Endothelial cell of hepatic sinusoid (primary cell): Measurements from ENCODE around the gene VPS54.

Experiments
- in situ Hi-C: cut with HindIII; loops from 2 replicates; pipeline ENCODE4 v1.10.0; 2017; ENCODE audit warnings: low sequenced_read_pairs

The VPS54 gene

DNA sequence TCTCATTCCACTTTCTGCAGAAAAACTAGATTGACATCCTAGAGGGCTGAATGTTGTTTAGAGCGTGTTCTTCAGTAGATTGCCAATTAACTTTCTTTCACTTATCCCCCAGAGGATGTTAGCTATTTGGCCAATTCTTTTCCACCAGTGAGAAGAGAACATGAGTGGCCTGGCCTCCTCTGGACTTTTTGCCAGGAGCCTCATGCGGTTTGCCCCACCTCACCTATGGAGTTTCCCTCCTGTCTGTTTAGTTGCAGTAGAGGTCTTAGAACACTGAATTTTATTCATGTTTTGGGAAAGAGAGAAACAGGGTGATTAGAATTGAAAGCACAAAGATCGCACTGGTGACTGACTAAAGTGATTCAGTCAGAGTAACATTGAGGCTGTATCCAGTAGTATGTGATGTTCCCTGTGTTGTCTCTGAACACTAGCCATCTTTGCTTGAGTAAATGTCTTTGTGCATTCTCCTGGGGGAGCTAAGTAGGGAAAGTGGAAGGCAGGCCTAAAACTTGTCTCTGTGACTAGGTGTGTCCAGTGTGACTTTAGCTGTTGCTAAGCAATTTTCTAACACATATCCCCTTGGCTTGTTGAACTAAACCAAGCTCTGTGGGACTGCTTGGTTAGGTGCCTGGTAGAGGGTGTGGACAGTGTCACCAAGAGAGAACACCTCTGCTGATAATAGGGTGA lies 143.5 kb downstream of the VPS54 start:
- in situ Hi-C loops: loop anchor here (10.0 kb wide), 1 partner anchor 201 kb away; no protein-coding TSS in a partner anchor

DNA sequence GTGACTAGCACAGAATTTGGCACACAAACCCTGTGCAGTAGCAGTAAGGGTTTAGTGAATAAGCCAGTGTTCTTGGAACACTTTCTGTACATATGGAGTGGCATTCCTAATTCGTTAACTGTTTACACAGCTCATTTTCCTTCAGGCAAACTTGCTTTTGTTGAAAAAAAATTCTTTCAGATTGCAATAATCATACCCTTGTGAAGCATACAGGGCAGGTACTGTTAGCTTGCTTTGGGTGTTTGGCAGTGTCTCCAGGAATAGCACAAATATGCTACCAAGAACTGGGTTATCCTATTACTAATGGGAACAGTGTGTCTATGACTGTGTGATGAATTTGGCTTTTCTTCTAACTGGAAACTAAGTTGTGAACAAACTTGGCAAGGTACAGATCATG lies 144.1 kb downstream of the VPS54 start:
- in situ Hi-C loops: loop anchor here (10.0 kb wide), 1 partner anchor 200 kb away; no protein-coding TSS in a partner anchor

DNA sequence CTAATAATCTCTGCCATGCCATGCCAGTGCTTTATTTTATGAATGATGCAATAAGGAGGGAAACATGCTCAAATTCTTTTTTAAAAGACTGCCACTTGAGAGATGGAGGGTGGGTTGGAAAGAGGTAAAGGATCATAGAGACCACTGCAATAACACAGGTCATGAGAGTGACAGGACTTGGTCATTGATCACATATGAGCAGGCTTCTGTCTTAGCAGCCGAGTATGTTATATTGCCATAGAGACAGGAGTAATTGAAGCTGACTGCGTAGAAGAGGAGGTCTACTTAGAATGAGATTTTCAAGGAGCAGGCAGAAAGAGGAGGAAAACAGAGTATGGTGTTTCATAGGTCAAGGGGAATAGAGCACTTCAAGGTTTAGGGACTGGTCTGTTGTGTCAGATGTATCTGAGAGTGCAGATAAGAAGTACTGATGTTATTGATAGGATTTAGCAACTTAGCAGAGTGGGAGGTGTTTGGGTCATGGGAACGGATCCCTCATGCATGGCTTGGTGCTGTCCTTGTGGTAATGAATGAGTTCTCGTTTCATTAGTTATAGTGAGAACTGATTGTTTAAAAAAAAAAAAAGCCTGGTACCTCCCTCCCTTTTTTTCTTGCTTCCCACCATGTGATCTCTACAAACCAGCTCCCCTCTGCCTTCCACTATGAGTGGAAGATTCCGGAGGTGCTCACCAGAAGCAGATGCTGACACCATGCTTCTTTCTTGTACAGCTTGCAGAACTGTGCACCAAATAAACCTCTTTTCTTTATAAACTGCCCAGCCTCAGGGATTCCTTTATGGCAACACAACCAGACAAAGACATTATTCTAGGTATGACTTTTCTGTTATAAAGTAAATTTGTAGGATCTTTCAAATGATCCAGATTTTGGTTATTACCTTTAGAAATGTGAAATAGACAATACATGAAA lies 144.8 kb downstream of the VPS54 start:
- in situ Hi-C loops: loop anchor here (10.0 kb wide), 1 partner anchor 200 kb away; no protein-coding TSS in a partner anchor

DNA sequence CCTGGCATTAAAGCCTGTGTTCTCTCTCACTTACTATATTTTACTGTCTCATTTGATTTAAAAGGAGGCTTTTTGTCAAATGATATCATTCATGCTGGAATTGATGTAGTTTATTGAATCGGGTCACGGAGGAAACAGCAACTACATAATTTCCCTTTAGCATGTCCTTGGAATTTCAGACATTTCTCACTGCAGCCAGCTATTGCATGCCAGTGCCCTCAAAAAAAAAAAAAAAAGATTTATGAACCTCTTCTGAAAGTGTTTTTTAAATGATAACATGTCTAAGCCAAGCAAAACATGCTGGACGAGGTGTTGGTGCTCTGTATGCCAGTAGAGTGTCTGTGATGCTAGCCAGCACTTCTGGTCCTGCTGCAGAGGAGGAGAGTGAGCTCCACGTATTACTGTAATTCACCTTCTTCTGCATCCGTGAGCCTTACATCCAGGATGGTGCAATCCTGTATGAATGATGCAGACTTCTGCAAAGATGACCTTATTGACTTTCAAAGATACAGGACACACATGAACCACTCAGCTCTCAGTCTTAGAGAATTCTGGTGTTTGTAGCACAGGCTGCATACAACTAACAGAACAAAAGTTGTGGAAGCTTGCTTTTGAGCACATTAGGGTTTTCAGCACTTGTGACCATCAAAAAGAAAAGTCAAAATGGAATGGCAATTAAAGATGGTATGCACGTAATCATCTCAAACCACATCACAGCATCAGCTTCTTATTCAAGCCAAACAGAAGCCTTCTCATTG lies 146.5 kb downstream of the VPS54 start:
- in situ Hi-C loops: loop anchor here (10.0 kb wide), 1 partner anchor 198 kb away; no protein-coding TSS in a partner anchor

DNA sequence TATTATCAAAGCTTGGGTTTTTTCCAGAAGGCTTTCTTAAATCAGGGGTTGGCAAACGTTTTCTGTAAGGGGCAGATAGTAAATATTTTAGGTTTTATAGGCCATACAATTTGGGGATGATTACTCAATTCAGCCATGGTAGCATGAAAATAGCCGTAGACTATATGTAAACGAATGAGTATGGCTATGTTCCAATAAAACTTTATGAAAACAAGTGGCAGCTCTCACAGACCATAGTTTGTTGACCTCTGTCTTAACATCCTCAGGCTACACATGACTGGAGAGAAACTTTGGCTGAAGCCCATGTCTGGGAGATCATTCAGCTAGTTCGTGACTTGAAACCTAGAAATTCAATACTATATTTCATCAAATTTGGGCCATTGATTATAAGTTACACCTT lies 147.4 kb downstream of the VPS54 start:
- in situ Hi-C loops: loop anchor here (10.0 kb wide), 1 partner anchor 197 kb away; no protein-coding TSS in a partner anchor

DNA sequence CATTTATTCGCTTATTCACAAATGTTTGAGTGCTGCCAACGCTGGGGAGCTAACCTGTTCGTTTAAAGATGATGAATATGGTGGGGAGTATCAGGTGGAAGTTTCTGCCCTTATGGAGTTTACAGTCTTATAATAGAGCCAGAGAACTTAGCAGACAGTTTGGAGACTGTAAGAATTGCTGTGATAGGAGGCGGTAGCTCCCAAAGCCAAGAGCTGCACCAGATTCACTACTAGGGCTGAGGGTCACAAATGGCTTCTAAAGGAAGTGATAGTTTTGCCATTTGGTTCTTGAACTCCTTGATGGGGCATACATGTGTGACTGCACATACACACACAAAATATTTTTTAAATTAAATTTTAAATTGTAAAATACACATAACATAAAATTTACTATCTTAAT lies 148.5 kb downstream of the VPS54 start:
- in situ Hi-C loops: loop anchor here (10.0 kb wide), 1 partner anchor 196 kb away; no protein-coding TSS in a partner anchor

DNA sequence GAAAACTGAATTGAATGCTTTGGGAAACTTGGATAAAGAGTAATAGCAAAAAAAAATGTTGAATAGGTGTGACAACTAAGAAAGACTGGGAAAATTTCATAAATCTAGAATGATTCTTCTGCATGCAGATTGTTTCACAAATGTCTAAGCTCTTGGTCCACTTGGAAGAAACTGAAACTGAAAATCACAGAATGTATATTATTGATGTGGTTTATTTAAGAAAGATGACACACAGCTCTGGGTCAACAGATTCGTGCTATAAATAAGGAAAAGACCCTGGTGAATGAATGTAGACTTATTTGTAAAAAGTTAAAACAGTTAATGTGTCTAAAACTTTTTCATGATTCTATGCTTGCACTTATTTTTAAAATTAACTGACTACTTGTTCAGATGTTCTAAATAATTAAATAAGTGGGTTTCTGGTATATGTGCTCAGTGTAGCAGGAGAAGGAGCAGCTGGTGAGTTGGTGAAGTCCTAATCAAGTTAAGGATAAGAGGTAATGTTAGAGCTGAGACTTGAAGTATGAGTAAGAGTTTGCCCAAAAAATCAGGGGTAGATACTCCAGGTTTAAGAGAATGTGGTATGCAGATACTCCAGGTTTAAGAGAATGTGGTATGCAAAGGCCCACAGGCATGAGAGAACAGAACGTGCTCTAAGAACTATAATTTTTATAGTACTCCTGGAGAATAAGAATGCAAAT lies 153.1 kb downstream of the VPS54 start:
- in situ Hi-C loops: no loop called here

DNA sequence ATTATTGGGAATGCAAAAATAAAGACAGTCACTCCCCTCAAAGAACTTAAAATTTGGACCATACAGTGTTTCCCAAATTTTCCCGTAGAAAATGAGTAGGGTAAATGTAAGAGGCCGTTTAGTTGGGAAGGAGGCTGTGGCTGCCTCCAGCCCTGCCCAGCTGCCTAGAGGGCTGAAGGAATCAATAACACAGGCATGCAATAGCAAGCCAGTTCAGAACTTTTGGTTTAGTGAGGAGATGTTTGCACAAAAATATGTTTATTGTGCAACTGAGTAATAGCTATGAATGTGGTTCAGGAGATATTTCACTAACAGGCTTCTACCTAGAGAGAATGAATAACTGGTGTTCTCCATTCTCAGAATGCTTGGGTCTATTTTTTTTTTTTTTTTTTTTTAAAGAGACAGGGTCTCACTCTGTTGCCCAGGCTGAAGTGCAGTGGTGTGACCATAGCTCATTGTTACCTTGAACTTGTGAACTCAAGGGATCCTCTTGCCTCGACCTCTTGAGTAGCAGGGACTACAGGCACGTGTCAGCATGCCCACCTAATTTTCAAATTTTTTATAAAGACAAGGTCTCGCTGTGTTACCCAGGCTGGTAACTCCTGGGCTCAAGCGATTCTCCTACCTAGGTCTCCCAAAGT lies 153.9 kb downstream of the VPS54 start:
- in situ Hi-C loops: no loop called here

DNA sequence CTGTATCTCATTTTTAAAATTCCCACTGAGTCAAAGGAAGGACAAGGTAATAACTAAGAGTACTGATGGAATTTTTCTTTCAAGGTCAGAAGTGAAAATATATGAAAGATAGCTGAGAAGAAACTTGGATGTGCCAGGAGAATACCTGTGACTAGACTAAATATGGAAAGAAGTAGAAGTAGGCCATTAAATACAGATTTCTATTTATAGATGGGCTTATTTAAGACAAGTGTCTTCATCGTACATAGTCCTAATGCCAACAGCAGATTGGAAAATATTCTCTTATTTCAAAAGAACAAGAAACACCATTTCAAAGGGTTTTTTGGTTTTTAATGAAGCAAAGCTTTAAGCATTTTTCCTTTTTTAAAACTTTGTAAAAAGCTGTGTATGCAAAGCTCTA lies 155.5 kb downstream of the VPS54 start:
- in situ Hi-C loops: no loop called here

DNA sequence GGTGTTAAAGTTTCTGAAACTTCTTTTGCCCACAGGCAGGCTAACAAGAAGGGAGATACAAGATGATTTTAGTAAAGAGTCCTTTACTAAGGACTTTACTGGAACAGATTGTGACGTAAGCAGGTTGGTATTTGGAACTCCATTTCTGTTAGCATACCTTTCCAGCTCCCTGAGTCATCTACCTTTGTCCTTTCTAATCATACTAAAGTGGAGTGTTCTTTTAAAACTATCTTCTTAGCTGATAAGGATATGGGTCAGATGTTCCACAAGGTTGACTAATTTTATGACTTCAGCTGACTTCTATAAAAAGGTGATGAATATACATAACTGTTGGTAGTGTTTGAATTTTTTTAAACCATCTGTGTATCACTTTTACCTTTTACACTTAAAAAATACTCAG lies 156.4 kb downstream of the VPS54 start:
- in situ Hi-C loops: no loop called here

DNA sequence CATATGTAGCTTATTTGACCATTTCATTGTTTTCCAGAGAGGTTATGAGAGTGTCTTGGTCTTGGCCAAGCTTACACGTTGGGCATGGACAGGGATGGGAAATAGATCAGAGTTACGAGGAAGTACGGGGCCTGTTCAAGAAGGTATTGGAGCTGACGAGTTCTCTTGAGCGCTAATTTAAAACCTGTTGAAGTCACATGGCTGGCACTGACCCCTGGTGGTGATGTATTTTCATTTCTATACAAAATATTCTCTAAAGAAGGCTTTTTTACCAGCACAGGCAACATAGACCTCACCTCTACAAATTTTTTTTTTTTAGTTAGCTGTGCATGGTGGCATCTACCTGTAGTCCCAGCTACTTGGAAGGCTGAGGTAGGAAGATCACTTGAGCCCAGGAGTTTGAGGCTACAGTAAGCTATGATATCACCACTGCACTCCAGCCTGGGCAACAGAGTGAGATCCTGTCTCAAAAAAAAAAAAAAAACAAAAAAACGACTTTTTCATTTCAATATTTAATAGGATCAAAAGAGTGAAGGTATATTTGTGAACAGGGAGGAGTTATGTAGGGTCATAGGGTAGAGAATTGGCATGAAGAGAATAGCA lies 157.9 kb downstream of the VPS54 start:
- in situ Hi-C loops: no loop called here

DNA sequence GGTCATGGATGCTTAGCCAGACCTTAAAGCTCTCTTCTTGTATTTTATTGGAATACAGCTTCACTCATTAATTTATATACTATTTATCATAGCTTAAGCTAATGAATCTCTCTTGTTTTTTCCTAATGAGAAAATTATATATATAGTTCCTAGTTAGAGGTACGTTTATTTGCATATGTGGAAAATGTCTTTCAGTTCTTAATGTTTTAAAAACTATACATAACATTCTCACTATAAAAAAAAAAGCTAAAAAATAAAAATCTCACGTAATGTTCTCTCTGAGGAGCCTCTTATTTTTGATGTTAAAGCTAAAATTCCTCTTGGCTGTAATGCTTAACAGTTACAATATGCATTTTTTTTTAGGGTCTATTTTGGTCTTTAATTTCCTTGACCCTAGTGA lies 160.9 kb downstream of the VPS54 start:
- in situ Hi-C loops: no loop called here

DNA sequence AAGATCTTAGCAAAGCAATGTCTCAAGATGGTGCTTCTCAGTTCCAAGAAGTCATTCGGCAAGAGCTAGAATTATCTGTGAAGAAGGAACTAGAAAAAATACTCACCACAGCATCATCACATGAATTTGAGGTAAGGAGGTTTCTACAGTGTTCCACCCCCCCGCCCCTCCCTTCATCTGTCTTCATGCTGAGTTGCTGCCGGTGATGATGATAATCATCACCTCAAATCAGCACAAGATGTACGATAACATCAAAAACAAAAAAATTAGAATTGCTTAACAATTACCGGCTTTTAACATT lies 163.0 kb downstream of the VPS54 start:
- in situ Hi-C loops: no loop called here

DNA sequence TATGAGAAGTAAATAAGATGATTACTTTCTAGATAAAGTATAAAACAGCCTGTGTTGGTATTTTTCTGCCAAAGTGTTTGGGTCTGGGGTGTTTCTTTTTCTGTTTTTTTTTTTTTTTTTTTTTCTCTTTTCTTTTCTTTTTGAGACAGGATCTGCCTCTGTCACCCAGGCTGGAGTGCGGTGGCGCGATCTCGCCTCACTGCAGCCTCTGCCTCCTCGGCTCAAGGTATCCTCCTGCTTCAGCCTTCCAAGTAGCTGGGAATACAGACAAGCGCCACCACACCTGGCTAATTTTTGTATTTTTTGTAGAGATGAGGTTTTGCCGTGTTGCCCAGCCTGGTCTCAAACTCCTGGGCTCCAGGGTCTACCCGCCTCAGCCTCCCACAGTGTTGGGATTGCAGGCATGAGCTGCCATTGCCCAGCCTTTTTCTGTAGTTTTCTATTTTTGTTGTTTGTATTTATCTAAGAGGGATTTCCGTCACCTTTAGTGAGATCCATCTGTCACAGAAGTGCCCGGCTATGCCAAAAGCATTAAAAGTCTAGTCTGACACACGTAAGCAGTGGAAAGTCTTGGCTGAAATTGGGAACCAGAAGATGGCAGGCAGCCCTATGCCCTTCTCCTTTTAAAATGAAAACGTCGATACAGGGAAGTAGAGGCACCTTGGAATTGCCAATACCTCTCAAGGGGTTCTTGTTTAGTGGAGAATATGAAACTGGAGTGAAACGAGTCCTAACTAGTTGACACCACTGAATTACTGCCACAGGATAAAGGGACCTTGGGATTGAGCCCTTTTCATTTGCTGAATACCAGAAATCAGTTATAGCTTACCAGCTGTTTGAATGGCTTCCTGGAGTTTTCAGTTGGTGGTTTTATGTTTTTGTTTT lies 163.6 kb downstream of the VPS54 start:
- in situ Hi-C loops: no loop called here

DNA sequence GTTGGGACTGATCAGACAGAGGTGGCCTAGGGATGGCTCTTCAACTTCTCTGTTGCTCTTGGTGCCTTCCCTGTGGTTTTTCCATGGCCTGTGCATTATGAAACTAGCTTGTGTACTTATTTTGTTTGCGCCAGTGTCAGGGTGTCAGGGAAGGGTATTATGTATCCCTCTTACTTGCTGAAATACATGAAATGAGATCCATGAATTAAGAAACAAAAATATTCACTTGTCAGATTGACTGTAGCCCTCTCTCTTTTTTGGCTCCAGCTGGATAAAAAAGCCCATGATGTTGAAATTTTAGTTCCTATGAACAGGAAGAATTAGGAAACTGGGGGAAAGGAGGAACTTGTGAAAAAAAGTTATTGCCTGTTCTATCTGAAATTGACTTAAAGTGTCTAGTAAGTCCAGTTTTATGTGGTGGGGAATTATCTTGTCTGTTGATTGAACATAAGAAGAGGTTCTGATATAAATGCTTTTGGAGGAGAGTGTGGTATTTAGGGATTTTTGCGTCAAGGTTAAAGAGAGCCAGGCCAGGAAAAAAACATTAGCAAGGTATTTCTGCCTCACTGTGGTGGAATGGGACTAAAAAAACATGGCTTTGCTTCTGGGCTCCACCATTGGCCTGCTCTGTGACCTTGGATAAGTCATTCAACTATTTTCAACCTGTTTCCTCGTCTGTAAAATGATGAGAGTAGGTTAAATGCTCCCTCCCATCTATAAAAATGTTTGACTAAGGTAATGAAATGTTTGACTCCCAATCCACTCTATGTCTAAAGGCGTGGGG lies 165.5 kb downstream of the VPS54 start:
- in situ Hi-C loops: no loop called here

DNA sequence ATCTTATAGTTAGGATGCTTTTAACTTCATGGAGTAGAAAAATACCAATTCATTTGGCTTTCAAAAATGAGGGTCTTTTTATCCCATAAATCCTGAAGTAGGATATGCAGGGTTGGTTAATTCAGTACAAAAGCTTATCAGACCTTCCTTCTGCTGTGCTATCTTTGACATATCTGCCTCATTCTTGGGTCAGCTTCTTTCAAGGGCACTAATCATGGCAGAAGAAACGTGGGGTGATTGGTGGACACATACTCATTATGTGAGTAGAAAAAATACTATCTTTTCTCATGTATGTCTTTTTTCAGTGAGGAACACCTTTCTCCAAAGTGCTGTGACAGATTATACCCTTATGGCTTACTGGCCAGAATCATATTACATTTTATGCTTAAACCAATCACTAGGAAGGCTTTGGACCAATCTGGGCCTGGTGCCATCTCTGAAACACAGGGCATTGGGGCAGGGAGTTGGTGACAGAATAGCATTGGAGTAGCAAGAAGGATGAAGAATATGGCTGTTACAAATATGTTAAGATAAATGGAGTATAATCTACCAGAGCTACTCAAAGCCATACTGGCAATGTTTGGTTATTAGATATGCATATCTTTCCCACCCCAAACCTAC lies 167.4 kb downstream of the VPS54 start:
- in situ Hi-C loops: no loop called here

DNA sequence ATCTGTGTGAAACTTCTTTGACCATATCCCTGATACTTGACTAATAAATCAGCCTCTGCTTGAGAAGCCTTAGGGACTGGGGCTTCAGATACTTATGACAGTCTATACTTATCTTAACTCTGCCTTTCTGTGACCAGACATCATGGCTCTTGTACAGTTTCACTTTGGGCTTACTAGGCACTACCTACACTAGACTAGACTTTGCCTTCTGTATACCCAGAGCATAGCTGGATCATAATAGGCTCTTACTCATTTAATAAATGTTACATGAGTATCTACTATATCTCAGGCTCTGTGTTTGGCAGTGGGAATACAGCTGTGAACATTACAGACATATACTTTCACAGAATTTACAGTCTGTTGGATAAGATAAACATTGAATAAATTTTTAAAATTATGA lies 168.6 kb downstream of the VPS54 start:
- in situ Hi-C loops: no loop called here

DNA sequence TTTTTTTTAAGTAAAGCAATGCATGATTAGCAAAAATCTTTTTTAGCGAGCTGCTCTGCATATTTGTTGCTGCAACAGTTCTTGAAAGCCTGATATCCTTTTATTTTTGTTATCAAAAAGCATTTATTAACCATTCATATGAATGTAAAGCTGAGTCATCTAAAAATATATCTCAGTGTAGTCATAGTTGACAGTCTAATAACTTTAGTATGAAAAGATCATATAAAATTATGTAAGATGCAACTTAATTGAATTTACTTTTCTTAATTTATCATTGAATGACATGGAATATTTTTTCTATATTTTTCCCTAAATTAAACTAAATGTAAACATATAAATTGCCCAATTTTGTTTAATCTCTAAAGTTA lies 169.0 kb downstream of the VPS54 start:
- in situ Hi-C loops: no loop called here
